DND-41 (cell line): Measurements from ENCODE around the gene P2RX1.

ENCODE experiments used
- ATAC-seq: fragments of 200-7000 bp; cut with Tn5 transposase; 3 replicates; pipeline ENCODE4 v1.9.1; 2021; ENCODE audit warnings: low read depth; ENCODE audit not compliant: insufficient read depth
- DNase-seq: peaks from one replicate; pipeline ENCODE4 v3.0.0-alpha.2; 2020
- H2AFZ ChIP-seq: 2 replicates; pipeline ENCODE4 v1.6.0; 2012; ENCODE audit warnings: low read depth, low read length
- H3K27ac ChIP-seq: 2 replicates; pipeline ENCODE4 v1.5.1; 2012; ENCODE audit warnings: low read length, inconsistent platforms
- H3K27me3 ChIP-seq: fragments of 200-600 bp; sonication (generic); 2 replicates; pipeline ENCODE4 v1.6.0; 2012; ENCODE audit warnings: low read length, mild to moderate bottlenecking, inconsistent platforms; ENCODE audit not compliant: insufficient read depth, poor library complexity
- H3K36me3 ChIP-seq: 2 replicates; pipeline ENCODE4 v1.5.1; 2012; ENCODE audit warnings: low read length, inconsistent platforms; ENCODE audit not compliant: insufficient read depth
- H3K4me1 ChIP-seq: 2 replicates; pipeline ENCODE4 v1.5.1; 2012; ENCODE audit warnings: mild to moderate bottlenecking, low read length; ENCODE audit not compliant: insufficient read depth
- H3K4me2 ChIP-seq: 2 replicates; pipeline ENCODE4 v1.6.0; 2012; ENCODE audit warnings: mild to moderate bottlenecking, moderate library complexity, low read length, inconsistent platforms; ENCODE audit not compliant: insufficient read depth
- H3K4me3 ChIP-seq, 2 experiments: fragments of 200-600 bp in 1 of 2; shearing (Covaris generic) in 1 of 2; 2 replicates each; pipeline ENCODE4 v1.5.1; 2012 to 2016; ENCODE audit warnings: inconsistent platforms in 2 of 2, low read length in 2 of 2, mild to moderate bottlenecking in 2 of 2, low read depth in 1 of 2, moderate library complexity in 1 of 2
- H3K79me2 ChIP-seq: 2 replicates; pipeline ENCODE4 v1.6.0; 2012; ENCODE audit warnings: low read length, inconsistent platforms; ENCODE audit not compliant: insufficient read depth
- H3K9ac ChIP-seq: 2 replicates; pipeline ENCODE4 v1.6.0; 2012; ENCODE audit warnings: low read depth, mild to moderate bottlenecking, inconsistent platforms, low read length, moderate library complexity
- H3K9me3 ChIP-seq: 2 replicates; pipeline ENCODE4 v1.5.1; 2012; ENCODE audit warnings: low read length, moderate library complexity, mild to moderate bottlenecking, inconsistent platforms; ENCODE audit not compliant: insufficient read depth, severe bottlenecking
- H4K20me1 ChIP-seq: 2 replicates; pipeline ENCODE4 v1.6.0; 2012; ENCODE audit warnings: low read length; ENCODE audit not compliant: insufficient read depth
- EZH2 ChIP-seq: IDR thresholded peaks from 3 replicates; pipeline ENCODE4 v1.6.1; 2012; ENCODE audit warnings: borderline replicate concordance, low read depth, mild to moderate bottlenecking, moderate library complexity, low read length, inconsistent platforms; ENCODE audit not compliant: severe bottlenecking
- TF ChIP-seq, protein P1 (sequence below): IDR thresholded peaks from 2 replicates; pipeline ENCODE4 v1.5.1; 2012; ENCODE audit warnings: borderline replicate concordance, low read length, moderate library complexity, mild to moderate bottlenecking; ENCODE audit not compliant: poor library complexity, severe bottlenecking; ENCODE audit errors: extremely low read depth

The P2RX1 gene

GRCh38 chr17:3963237-3964201 lies 47.3 kb upstream of the P2RX1 start:
- no peaks in the 10 kb centered on the region for H3K9me3 ChIP-seq
- H3K27me3 ChIP-seq = no peaks in the 10 kb centered on the region
- peak; percentile 53 for ATAC-seq
- H2AFZ ChIP-seq = peak overlapping the region; percentile 51
- DNase-seq = peak; percentile 97
- peaks cover 28% of the 10 kb centered on the region for H3K36me3 ChIP-seq
- peak overlapping the region; percentile 66 to 90 for H3K4me3 ChIP-seq
- peaks cover 54% of the 10 kb centered on the region for H3K79me2 ChIP-seq
- peaks cover 55% of the 10 kb centered on the region for H3K4me1 ChIP-seq
- peaks cover 35% of the 10 kb centered on the region for H4K20me1 ChIP-seq
- peak overlapping the region; percentile 83 for H3K9ac ChIP-seq
- peak overlapping the region; percentile 91 for H3K4me2 ChIP-seq
- TF ChIP-seq EZH2 = no peak
- TF ChIP-seq, protein P1, sequence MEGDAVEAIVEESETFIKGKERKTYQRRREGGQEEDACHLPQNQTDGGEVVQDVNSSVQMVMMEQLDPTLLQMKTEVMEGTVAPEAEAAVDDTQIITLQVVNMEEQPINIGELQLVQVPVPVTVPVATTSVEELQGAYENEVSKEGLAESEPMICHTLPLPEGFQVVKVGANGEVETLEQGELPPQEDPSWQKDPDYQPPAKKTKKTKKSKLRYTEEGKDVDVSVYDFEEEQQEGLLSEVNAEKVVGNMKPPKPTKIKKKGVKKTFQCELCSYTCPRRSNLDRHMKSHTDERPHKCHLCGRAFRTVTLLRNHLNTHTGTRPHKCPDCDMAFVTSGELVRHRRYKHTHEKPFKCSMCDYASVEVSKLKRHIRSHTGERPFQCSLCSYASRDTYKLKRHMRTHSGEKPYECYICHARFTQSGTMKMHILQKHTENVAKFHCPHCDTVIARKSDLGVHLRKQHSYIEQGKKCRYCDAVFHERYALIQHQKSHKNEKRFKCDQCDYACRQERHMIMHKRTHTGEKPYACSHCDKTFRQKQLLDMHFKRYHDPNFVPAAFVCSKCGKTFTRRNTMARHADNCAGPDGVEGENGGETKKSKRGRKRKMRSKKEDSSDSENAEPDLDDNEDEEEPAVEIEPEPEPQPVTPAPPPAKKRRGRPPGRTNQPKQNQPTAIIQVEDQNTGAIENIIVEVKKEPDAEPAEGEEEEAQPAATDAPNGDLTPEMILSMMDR = peak; percentile 5
- peak overlapping the region; percentile 99 for H3K27ac ChIP-seq

GRCh38 chr17:3962965-3963236 lies 46.6 kb upstream of the P2RX1 start:
- Histone ChIP-seq H3K79me2 (peaks cover 60% of the 10 kb centered on the region), H3K9ac (peak overlapping the region; percentile 83), H2AFZ (no peak overlapping the region), H3K4me2 (peak overlapping the region; percentile 91), H3K4me3 (peak overlapping the region; percentile 66 to 90), H3K27ac (peak overlapping the region; percentile 99), H3K27me3 (no peaks in the 10 kb centered on the region), H3K9me3 (no peaks in the 10 kb centered on the region), H3K4me1 (peaks cover 55% of the 10 kb centered on the region), H3K36me3 (peaks cover 34% of the 10 kb centered on the region), H4K20me1 (peaks cover 40% of the 10 kb centered on the region)
- ATAC-seq (no peak), DNase-seq (no peak)
- no peak for TF ChIP-seq EZH2
- TF ChIP-seq, protein P1 = no peak

DNA sequence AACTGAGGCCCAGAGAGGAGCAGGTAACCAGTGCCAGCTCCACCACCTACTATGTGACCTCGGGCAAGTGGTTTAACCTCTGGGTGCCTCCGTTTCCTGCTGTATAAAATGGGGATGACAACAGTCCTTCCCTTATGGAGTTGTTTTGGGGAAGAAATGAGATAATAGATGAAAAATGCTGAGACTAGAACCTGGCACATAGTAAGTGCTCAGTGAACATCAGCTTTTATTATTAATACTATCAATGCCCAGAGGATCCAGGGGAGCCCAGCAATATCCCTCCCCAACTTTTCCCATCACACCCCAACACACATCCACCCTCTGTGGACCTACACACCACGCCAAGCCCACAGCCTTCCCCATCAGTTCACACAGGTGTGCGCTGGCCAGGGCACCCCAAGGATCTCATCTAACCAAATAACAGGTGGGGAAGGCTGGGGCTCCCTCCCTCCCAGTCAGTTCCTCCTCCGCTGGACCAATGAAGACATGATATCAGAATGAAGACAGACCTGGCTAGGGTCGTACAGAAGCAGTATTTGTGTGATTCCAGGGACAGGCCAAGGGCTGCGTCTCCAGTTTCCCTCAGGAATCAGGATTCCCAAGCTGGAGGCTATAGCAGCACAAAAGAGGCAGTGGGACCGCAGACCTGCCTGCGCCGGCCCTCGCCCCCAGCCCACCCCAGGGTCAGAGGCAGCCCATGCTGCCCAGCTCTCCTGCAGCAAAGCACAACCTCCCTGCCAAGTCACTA lies 46.1 kb upstream of the P2RX1 start:
- Histone ChIP-seq H3K4me2 (peak overlapping the region; percentile 91), H3K36me3 (peaks cover 39% of the 10 kb centered on the region), H3K9me3 (no peaks in the 10 kb centered on the region), H3K9ac (peak overlapping the region; percentile 83), H3K4me1 (peaks cover 60% of the 10 kb centered on the region), H4K20me1 (peaks cover 46% of the 10 kb centered on the region), H3K79me2 (peaks cover 65% of the 10 kb centered on the region), H3K27ac (peak overlapping the region; percentile 99), H3K4me3 (peak overlapping the region; percentile 66 to 90; a peak in 3 of 4 replicates), H2AFZ (no peak overlapping the region), H3K27me3 (no peaks in the 10 kb centered on the region)
- no peak for TF ChIP-seq EZH2
- TF ChIP-seq, protein P1 = no peak
- DNase-seq (peak; percentile 40), ATAC-seq (no peak)
